SK-MEL-5 (cell line): ENCODE results near the gene IFNG-AS1. TPM values are rescaled to one million over a fixed set of nuclear protein-coding genes. Genes with fewer than 3 reads are reported as not detected.
A peak's percentile ranks its signal among the peaks of the same experiment; 100 is the strongest.

Source experiments
- DNase-seq: peaks from one replicate; pipeline ENCODE4 v3.0.0-alpha.2; 2016; ENCODE audit warnings: low read depth, low spot score
- in situ Hi-C: cut with HindIII; loops from 2 replicates; pipeline ENCODE4 v1.10.0; 2016; ENCODE audit warnings: low sequenced_read_pairs, high pct_unique_total_duplicates, low pct_unique_long_range_greater_than_20kb
- total RNA-seq: library from RNA; depleted of rRNA; stranded (reverse); fragments of >200 nt; shearing (Covaris generic); gene quantifications from 2 replicates; pipeline ENCODE4 v1.2.3, GENCODE V29; 2014

IFNG-AS1 gene
- total RNA-seq, 1 experiment from 2014 or later = not detected

DNA sequence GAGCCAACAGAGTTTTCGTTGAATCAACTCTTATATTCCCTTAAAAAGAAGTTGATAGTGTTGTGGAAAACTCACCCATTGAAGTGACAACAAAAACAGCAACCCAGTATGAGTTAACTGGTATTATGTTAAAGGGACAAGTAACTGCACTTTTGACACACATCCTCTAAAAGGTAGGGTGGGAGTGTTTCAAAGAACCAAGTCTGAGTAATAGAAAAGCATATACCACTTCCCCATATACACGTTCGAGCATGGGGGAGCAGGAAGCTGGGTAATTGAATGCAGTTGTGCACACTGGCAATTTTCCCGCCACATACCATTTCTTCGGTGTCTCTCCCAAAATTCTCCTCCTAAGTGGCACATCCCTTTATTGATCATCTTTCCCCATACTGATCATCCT is 31.5 kb downstream of the IFNG-AS1 start:
- in situ Hi-C loops = no loop called here
- no peak for DNase-seq

GRCh38 chr12:68028647-68029046 is 39.4 kb downstream of the IFNG-AS1 start:
- no peak for DNase-seq
- in situ Hi-C loops = no loop called here

DNA sequence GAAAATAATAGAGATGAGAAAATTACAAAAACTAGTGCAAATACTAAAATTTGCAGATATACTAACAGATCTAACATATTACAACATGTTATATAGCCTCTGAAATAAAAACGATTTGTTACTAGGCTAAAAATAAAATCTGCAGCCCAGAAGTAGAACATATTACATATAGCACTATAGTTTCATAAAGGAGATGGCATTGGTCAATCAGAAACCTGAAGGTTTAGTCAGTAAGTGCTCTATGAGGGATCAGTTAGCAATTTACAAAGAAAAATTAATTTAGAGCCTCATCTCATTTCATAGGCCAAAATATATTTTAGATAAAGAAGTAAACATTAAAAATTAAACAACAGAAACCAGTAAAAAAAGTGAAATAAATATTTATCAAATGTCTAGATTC is 41.0 kb downstream of the IFNG-AS1 start:
- in situ Hi-C loops = no loop called here
- DNase-seq = no peak

DNA sequence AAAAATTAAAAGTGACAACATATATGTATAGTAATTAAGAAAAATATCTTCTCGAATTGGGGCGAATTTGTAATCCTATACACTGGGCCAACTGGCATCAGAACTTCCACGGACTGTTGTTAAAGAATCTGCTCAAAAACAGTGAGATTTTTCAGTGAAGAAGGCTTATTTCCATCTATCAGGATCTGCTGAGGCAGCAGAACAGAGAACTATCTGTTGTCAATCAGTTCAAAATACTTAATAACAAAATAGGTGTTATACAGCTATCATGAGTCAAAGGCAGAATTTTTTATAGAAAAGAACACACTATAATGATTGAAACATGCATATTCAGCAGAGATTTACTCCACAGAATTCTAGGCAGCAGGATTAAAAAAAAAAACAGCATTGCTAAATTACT is 41.9 kb downstream of the IFNG-AS1 start:
- no peak for DNase-seq
- in situ Hi-C loops = no loop called here

- in situ Hi-C loops = no loop called here
Observed at GRCh38 chr12:68031881-68032739, 42.9 kb downstream of the IFNG-AS1 start.

DNA sequence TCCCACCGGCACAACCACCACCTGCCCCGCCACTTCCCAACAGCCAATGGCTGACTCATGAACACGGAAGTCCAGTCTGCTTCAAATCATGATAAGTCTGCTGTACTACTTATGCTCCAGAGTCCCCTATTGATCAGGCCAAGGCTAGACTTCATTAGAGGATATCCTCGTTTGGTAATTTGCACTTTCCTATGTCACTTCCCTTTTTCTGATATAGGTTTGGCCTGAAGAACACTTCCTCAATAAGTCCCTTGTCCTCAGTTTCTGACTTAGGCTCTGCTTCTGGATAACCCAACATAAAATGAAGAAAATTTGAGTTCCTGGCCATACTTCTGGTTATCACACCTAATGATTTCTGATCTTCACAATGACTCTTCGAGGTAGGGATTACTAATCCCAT is 45.3 kb downstream of the IFNG-AS1 start:
- in situ Hi-C loops = no loop called here
- DNase-seq = no peak

More at GRCh38 chr12:68031881-68032739, 42.9 kb downstream of the IFNG-AS1 start:
- DNase-seq = no peak

DNA sequence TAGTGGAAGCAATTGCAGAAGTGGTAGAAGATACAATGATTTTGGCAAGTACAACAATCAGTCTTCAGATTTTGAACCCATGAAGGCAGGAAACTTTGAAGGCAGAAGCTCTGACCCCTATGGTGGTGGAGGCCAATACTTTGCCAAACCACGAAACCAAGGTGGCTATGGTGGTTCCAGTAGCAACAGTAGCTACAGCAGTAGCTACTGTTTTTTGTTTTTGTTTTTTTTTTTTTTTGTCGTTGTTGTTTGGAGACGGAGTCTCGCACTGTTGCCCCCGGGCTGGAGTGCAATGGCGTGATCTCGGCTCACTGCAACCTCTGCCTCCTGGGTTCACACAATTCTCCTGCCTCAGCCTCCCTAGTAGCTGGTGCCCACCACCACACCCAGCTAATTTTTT is 47.4 kb downstream of the IFNG-AS1 start:
- in situ Hi-C loops = no loop called here
- DNase-seq = no peak

DNA sequence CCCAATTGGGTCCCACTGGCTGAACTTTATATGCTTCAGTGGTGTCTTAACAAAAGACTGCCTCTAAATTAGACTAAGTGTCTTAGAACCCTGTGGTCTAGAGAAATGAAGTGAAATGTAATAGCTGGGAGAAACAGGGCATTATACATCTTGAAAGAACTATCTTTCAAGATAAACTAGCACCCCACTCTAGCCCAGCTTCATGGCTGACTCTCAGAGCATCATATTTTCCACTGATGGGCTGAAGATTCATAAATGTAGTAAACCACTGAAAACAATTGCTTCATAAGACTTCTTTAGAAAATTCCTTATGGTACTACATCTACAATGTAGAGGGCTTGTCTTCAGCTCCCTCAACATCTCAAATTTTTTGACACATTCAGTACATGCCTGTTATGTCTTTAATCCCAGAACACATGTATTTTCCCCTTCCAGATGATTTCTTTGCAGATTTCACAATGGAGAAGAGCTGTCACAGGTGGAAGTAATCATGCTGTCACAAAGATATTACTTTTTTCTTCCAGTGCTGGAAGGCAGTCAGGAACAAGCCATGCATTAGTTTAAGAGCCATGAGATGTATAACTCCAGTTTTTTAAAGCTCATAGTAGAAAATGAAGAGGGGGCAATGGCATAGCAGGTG is 48.5 kb downstream of the IFNG-AS1 start:
- in situ Hi-C loops = no loop called here
- DNase-seq = no peak

DNA sequence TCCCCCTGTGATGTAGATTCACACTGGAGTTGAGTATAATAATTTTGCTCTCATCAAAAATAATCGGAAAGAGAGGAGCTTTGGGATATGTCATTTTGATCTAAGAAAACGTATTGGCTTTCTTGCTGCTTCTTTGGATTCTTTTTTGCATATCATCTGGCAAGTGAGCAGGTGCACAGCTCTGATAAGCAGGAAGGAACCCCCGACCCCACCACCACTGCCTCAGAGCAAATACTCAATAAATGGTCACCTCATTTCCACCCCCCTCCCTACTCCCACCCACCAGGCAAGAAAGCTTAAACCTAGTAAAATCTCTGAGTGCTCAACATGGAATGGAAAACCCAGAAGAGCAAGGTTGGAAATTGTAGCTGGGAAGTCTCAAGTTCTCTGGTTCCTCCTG is 49.4 kb downstream of the IFNG-AS1 start:
- in situ Hi-C loops = no loop called here
- DNase-seq = no peak

DNA sequence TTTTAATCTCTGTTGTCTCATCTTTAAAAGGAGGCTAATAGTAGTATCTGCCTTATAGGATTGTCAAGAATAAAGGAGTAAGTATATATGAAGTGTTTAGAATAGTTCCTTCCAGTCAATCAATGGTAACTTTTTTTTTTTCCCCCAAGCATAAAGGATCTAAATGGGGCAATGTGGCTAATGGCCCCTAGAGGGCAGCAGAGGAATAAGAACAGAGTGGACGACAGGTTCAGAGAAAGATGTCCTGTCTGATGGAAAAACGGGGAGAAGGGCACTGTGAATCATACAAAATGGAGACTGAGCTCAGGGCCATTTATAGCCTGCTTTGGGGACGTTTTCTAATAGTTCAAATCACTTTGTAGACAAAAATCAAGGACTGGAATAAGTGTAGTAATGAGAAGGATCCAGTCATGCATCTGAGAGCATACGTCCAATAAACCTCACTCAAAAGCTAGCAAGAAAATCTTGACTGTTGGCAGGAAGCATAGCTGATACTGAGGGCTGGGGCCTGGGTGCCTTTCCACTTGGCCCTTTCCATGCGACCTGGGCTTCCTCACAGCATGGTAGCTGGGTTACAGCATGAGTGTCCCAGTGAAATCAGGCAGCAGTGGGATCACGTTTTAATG is 51.3 kb downstream of the IFNG-AS1 start:
- in situ Hi-C loops = no loop called here
- DNase-seq = peak; percentile 82

GRCh38 chr12:68042212-68042699 is 53.0 kb downstream of the IFNG-AS1 start:
- in situ Hi-C loops = no loop called here
- peak; percentile 14 for DNase-seq

- in situ Hi-C loops = no loop called here
Observed at GRCh38 chr12:68043435-68043834, 54.2 kb downstream of the IFNG-AS1 start.

GRCh38 chr12:68048648-68049297 is 59.5 kb downstream of the IFNG-AS1 start:
- DNase-seq = no peak
- in situ Hi-C loops = no loop called here

More at GRCh38 chr12:68043435-68043834, 54.2 kb downstream of the IFNG-AS1 start:
- DNase-seq = no peak

- DNase-seq = no peak
- in situ Hi-C loops = no loop called here
Observed at GRCh38 chr12:68056300-68056699, 67.1 kb downstream of the IFNG-AS1 start.

GRCh38 chr12:68063900-68064590 is 74.8 kb downstream of the IFNG-AS1 start:
- no peak for DNase-seq

GRCh38 chr12:68065163-68065562 is 75.9 kb downstream of the IFNG-AS1 start:
- DNase-seq = no peak
- in situ Hi-C loops = no loop called here

More at GRCh38 chr12:68063900-68064590, 74.8 kb downstream of the IFNG-AS1 start:
- in situ Hi-C loops = no loop called here

GRCh38 chr12:68065687-68066086 is 76.4 kb downstream of the IFNG-AS1 start:
- no peak for DNase-seq
- in situ Hi-C loops = no loop called here
